ENCODE measurements around the gene TMPRSS11F.
"Not testable (repeated sequence)": the region's sequence is repeated elsewhere in the genome, so short reads cannot be mapped to it uniquely, and the experiment has no call there.

Gene TMPRSS11F

GRCh38 chr4:68129793-68130192, at the start of gene TMPRSS11F:
Gene TMPRSS11F, minus strand, starts transcription at chr4:68129869. Its CDS starts 49 bp downstream, at chr4:68129820.
- DNase-seq: no peak

GRCh38 chr4:68176904-68177303, 47.2 kb upstream of the TMPRSS11F start:
- no peak for DNase-seq

GRCh38 chr4:68176500-68176899, 46.8 kb upstream of the TMPRSS11F start:
- DNase-seq: no peak

- DNase-seq: peak; percentile 8 to 53
Observed at GRCh38 chr4:68175562-68176155, 46.0 kb upstream of the TMPRSS11F start.

- not testable (repeated sequence) for DNase-seq
Observed at GRCh38 chr4:68174389-68174788, 44.7 kb upstream of the TMPRSS11F start.

GRCh38 chr4:68172147-68172546, 42.5 kb upstream of the TMPRSS11F start:
- not testable (repeated sequence) for DNase-seq

GRCh38 chr4:68167706-68168105, 38.0 kb upstream of the TMPRSS11F start:
- DNase-seq: no peak

- DNase-seq: no peak
Observed at GRCh38 chr4:68167166-68167565, 37.5 kb upstream of the TMPRSS11F start.

GRCh38 chr4:68163754-68164153, 34.1 kb upstream of the TMPRSS11F start:
- DNase-seq: no peak

GRCh38 chr4:68162196-68162595, 32.5 kb upstream of the TMPRSS11F start:
- no peak for DNase-seq

GRCh38 chr4:68152411-68152810, 22.7 kb upstream of the TMPRSS11F start:
- DNase-seq: no peak

- no peak for DNase-seq
Observed at GRCh38 chr4:68148800-68149685, 19.4 kb upstream of the TMPRSS11F start.

GRCh38 chr4:68147079-68147478, 17.4 kb upstream of the TMPRSS11F start:
- DNase-seq: no peak

- DNase-seq: no peak
Observed at GRCh38 chr4:68145261-68145660, 15.6 kb upstream of the TMPRSS11F start.

GRCh38 chr4:68141852-68142251, 12.2 kb upstream of the TMPRSS11F start:
- no peak for DNase-seq

GRCh38 chr4:68132342-68132741, 2.7 kb upstream of the TMPRSS11F start:
- DNase-seq: no peak

- no peak for DNase-seq
Observed at GRCh38 chr4:68124262-68124661, 5.4 kb downstream of the TMPRSS11F start.

- DNase-seq: no peak
Observed at GRCh38 chr4:68123525-68123924, 6.1 kb downstream of the TMPRSS11F start.

- DNase-seq: no peak
Observed at GRCh38 chr4:68119921-68120320, 9.7 kb downstream of the TMPRSS11F start.

- no peak for DNase-seq
Observed at GRCh38 chr4:68110441-68110840, 19.2 kb downstream of the TMPRSS11F start.

- DNase-seq: no peak
Observed at GRCh38 chr4:68109868-68110267, 19.8 kb downstream of the TMPRSS11F start.

- no peak for DNase-seq
Observed at GRCh38 chr4:68082758-68083157, 46.9 kb downstream of the TMPRSS11F start.

- no peak for DNase-seq
Observed at GRCh38 chr4:68079928-68080327, 49.7 kb downstream of the TMPRSS11F start.

- no peak for DNase-seq
Observed at GRCh38 chr4:68077737-68078136, 51.9 kb downstream of the TMPRSS11F start.

Data from NCI-H187 (cell line).